ENCODE measurements around the gene SEMA3D. TPM values are rescaled to one million over a fixed set of nuclear protein-coding genes. Genes with fewer than 3 reads are reported as not detected.

SEMA3D gene
- total RNA-seq, 1 donor from 2014 or later, result 4.5 TPM

GRCh38 chr7:85103357-85103756, 83.5 kb downstream of the SEMA3D start:
- no peaks in the 10 kb centered on the region for H3K27me3 ChIP-seq
- no peak for DNase-seq (ENCODE audit: low spot score in 2 of 2)
- H3K27ac ChIP-seq, result peak overlapping the region; percentile 32 to 44
- TF ChIP-seq, protein P1, sequence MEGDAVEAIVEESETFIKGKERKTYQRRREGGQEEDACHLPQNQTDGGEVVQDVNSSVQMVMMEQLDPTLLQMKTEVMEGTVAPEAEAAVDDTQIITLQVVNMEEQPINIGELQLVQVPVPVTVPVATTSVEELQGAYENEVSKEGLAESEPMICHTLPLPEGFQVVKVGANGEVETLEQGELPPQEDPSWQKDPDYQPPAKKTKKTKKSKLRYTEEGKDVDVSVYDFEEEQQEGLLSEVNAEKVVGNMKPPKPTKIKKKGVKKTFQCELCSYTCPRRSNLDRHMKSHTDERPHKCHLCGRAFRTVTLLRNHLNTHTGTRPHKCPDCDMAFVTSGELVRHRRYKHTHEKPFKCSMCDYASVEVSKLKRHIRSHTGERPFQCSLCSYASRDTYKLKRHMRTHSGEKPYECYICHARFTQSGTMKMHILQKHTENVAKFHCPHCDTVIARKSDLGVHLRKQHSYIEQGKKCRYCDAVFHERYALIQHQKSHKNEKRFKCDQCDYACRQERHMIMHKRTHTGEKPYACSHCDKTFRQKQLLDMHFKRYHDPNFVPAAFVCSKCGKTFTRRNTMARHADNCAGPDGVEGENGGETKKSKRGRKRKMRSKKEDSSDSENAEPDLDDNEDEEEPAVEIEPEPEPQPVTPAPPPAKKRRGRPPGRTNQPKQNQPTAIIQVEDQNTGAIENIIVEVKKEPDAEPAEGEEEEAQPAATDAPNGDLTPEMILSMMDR (IDR thresholded peaks at IDR 0.05), result no peak
- H3K9me3 ChIP-seq, result no peaks in the 10 kb centered on the region
- H3K4me3 ChIP-seq, result no peak overlapping the region
- intact Hi-C loops (cut with DNase I), result no loop called here
- H3K36me3 ChIP-seq, result no peaks in the 10 kb centered on the region
- peaks cover 0 to 13% of the 10 kb centered on the region in 2 donors for H3K4me1 ChIP-seq

- no peak for DNase-seq (ENCODE audit: low spot score in 2 of 2)
- intact Hi-C loops (cut with DNase I), result no loop called here
- Histone ChIP-seq H3K4me1 (peaks cover 0 to 13% of the 10 kb centered on the region in 2 donors), H3K4me3 (no peak overlapping the region), H3K27ac (peak overlapping the region; percentile 32 to 44), H3K9me3 (no peaks in the 10 kb centered on the region), H3K36me3 (no peaks in the 10 kb centered on the region), H3K27me3 (no peaks in the 10 kb centered on the region)
- TF ChIP-seq, protein P1 (IDR thresholded peaks at IDR 0.05), result no peak
These were observed 84.0 kb downstream of the SEMA3D start for GRCh38 chr7:85102813-85103350.

DNA sequence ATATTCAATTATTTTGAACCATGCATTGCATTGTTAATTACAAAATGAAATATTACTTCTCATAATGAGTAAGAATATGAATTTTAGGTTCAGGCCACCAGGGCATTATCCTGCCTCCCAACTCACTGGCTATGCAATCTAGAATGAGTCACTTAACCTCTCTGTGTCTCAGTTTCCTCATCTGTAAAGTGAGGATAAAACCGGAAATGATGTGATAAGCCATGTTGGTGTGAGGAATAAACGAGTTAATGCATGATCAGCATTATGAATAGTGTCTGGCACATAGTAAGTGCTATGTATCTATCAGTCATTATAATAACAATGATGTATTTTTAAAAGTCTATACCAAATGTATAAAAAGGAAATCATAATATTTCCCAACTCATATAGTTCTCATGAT, 85.5 kb downstream of the SEMA3D start:
- DNase-seq (ENCODE audit: low spot score in 2 of 2), result no peak
- Histone ChIP-seq H3K27me3 (no peaks in the 10 kb centered on the region), H3K9me3 (no peaks in the 10 kb centered on the region), H3K4me1 (peaks cover 0 to 13% of the 10 kb centered on the region in 2 donors), H3K27ac (no peak overlapping the region), H3K4me3 (no peak overlapping the region), H3K36me3 (no peaks in the 10 kb centered on the region)
- TF ChIP-seq, protein P1 (IDR thresholded peaks at IDR 0.05), result no peak
- intact Hi-C loops (cut with DNase I), result no loop called here

- no peak for DNase-seq (ENCODE audit: low spot score in 2 of 2)
- Histone ChIP-seq H3K9me3 (no peaks in the 10 kb centered on the region), H3K4me3 (no peak overlapping the region), H3K4me1 (no peaks in the 10 kb centered on the region), H3K36me3 (no peaks in the 10 kb centered on the region), H3K27me3 (no peaks in the 10 kb centered on the region), H3K27ac (no peak overlapping the region)
- TF ChIP-seq, protein P1 (IDR thresholded peaks at IDR 0.05), result no peak
- intact Hi-C loops (cut with DNase I), result no loop called here
These were observed 89.0 kb downstream of the SEMA3D start for GRCh38 chr7:85097844-85098243.

DNA sequence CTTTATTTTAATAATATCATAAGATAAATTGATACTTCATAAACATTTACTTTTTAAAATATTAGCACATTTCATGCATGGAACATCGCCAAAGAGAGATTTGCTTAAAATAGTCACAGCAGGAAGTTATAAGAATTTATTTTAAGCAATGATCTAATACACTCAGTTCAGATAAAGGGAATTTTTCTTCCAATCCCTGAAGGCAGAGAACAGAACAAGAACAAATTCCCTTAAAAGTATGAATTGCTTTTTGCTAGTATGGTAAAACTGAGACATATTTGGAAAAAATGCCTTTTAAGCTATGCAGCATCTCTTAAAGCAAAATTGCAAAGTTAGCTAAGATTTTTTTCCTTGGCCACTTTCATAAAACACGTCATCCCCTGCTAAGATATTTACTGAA, 91.0 kb downstream of the SEMA3D start:
- peak overlapping the region; percentile 76 to 77 for H3K27ac ChIP-seq
- no peaks in the 10 kb centered on the region for H3K36me3 ChIP-seq
- H3K9me3 ChIP-seq, result no peaks in the 10 kb centered on the region
- DNase-seq (ENCODE audit: low spot score in 2 of 2), result no peak
- intact Hi-C loops (cut with DNase I), result loop anchor here (2.0 kb wide), 1 partner anchor 91 kb away; the partner anchor contains the start of gene SEMA3D
- no peaks in the 10 kb centered on the region for H3K27me3 ChIP-seq
- no peaks in the 10 kb centered on the region for H3K4me1 ChIP-seq
- TF ChIP-seq, protein P1 (IDR thresholded peaks at IDR 0.05), result no peak
- no peak overlapping the region for H3K4me3 ChIP-seq

- Histone ChIP-seq H3K36me3 (no peaks in the 10 kb centered on the region), H3K4me3 (no peak overlapping the region), H3K4me1 (no peaks in the 10 kb centered on the region), H3K27ac (peak overlapping the region; percentile 76 to 77), H3K27me3 (no peaks in the 10 kb centered on the region), H3K9me3 (no peaks in the 10 kb centered on the region)
- intact Hi-C loops (cut with DNase I), result loop anchor here (2.0 kb wide), 1 partner anchor 91 kb away; the partner anchor contains the start of gene SEMA3D
- TF ChIP-seq, protein P1 (IDR thresholded peaks at IDR 0.05), result no peak
- no peak for DNase-seq (ENCODE audit: low spot score in 2 of 2)
These were observed 91.5 kb downstream of the SEMA3D start for GRCh38 chr7:85095366-85095765.
